Activated CD4-positive, alpha-beta T cell treated with anti-CD3 and anti-CD28 coated beads, Interleukin-2, amount 50 U/mL, for 1 hour (primary cell): ENCODE data around the gene PRR9.
"Not testable (repeated sequence)": the region's sequence is repeated elsewhere in the genome, so short reads cannot be mapped to it uniquely, and the experiment has no call there.

Source experiments
- DNase-seq: peaks from one replicate; pipeline ENCODE4 v3.0.0-alpha.2; 2020

The PRR9 gene, protein sequence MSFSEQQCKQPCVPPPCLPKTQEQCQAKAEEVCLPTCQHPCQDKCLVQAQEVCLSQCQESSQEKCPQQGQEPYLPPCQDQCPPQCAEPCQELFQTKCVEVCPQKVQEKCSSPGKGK

DNA sequence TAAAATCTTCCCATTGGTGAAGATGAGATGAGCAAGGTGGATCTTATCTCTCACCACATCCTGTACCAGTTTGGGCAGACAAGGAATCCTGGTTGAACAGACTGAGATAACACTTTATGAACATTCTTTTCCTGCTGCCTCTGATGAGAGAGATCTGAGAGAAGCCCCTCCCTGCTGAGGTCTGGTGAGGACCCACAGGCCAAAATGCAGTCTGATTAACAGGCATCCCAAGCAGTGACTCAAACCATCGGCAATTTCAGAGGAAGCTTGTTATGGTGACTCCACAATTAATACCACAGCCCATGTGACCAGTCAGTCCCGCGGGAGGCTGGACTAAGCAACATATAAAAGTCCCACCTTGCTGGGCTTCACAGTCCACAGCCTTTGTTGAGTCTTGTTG lies at the start of gene PRR9:
PRR9 (plus strand) TSS at position 373 of the 400 bp plus-strand sequence. CDS start 561 bp downstream, outside the sequence.
- DNase-seq = no peak

DNA sequence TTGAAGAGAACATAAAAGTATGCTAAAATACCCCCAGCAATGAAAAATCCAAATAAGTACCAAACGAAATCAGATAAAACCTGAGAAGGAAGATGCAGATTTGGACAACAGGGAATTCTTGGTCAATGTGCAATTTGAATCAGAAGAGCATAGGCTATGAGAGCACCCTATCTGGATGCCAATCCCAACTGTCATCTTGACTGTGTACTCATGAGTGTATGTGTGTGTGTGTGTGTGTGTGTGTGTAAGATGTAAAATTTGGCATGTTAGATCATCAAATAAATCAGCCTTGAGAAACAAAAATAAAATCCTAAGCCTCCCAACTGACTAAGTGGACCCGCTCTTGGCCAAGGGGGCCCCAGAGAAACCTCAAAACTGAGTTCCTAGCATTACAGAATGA lies 48.7 kb upstream of the PRR9 start:
- no peak for DNase-seq

DNA sequence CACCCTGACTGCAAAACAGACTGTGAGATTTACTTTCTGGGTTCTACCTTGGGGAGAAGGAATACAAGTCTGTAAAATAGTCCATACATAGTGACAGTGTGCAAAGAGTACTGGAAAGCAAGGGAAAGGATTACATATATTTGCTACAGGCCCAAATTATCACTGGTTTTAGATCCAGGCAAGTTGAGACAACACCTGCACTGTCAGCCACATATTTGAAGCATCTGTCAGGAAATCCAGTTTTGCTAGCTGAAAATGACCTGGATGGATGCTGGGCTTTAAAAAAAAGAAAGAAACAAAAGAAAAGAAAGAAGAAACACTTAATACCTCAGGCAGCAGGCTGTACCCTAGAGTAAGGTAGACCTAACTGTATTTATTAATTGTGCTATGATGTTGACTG lies 42.8 kb upstream of the PRR9 start:
- DNase-seq = no peak

DNA sequence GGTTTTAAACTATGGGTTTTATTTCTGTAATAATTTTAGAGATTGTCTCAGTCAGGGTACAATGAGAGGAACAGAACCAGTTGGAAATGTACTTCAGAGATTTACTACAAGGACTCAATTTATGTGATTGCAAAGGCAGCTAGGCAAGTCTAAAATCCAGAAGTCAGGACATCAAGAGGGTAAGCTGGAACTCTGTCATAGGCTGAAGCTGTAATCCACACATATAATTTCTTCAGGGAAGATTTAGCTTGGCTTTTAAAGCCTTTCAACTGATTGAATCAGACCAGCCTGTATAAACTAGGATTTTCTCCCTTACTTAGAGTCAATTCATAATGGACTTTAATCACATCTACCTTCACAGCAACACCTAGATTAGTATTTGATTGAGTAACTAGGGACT lies 38.5 kb upstream of the PRR9 start:
- no peak for DNase-seq

DNA sequence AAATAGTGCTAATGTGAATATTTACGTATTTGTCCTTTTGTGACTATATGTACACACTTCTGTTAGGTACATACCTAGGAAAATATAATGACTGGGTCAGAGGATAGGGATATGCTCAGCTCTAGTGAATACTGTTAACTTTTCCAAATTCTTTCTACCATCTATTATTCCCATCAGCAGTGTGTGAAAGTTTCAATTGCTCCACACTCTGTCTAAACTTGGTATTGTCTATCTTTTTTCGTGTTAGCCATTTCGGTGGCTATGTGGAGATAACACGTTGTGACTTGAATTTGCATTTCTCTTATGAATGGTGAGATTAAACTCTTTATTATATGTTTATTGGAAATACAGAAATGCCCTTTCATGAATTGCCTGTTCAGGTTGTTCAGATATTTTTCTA lies 36.8 kb upstream of the PRR9 start:
- no peak for DNase-seq

DNA sequence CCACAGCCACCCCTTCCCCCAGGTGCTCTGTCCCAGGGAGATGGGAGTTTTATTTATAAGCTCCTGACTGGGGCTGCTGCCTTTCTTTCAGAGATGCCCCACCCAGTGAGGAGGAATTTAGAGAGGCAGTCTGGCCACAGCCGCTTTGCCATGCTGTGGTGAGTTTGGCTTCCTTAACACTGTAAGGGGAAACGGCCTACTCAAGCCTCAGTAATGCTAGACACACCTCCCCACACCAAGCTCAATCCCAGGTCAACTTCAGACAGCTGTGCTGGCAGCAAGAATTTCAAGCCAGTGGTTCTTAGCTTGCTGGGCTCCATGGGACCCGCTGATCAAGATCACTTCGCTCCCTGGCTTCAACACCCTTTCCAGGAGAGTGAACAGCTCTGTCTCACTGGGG lies 29.1 kb upstream of the PRR9 start:
- DNase-seq = not testable (repeated sequence)

DNA sequence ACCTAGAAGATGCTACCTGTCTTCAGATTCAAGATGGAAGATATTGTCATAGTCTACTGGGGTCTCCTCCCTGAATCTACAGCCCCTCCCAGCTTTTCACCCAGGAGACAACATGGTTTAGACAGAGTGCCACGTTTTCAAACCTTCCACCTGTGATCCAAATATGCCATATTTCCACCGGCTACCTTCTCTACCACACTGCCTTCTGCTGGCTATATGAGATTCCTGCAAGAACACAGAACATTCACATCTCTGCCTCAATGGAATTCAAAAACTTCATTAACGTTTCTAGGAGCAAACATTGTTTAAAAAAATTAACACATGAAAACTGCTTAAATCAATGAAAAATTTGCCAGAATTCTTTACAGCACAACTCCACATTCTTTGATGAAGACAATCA lies 27.0 kb upstream of the PRR9 start:
- no peak for DNase-seq

DNA sequence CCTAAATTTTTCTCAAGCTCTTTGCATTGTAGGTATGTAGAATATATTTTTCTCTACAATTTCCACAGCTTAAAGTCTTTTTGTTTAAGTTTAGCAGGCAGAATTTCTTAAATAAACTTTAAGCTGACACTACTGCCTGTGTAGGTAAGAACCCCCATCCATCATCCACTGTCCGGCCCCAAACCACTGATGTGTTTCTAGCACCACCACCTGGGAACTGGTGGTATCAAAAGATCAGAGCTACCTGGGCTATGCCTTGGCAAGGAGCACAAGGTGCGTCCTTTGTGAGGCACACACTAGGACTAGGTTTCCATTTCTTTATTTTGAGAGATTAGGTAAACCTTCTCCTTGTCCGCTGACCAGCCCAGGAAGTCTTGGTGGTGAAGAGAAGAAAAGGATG lies 24.7 kb upstream of the PRR9 start:
- DNase-seq = no peak

DNA sequence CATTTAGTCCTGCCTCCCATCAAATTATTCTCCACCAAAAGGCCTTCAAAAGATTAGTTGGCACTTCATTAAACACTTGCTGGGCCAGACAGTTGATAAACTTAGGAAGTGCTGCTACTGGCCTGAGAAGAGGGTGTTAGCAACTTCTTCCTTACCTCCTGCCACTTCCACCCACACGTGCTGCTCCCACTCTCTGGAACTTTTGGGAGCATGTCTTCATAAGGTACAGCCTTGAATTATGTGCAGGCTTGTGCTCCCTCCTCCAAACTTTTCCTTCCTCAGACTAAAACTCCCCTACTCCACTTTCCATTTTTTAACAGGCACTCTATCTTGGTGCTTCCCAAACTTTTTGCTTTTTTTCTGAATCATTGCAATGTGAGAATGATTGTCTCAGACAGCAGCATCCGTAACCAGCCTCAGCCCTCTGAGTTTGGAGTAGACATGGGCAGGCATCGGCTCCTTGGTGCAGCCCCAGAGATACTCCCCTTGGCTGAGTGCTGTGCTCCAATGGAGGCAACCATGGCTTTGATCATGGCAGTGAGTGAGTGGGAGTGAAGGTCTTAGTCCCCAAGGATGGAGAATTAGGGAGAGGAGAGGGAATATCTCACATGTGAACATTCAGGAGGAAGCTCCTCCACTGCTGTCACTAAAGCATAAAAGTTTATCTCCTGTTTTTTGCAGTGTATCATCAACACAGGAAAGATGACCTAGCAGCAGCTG lies 22.9 kb upstream of the PRR9 start:
- no peak for DNase-seq

DNA sequence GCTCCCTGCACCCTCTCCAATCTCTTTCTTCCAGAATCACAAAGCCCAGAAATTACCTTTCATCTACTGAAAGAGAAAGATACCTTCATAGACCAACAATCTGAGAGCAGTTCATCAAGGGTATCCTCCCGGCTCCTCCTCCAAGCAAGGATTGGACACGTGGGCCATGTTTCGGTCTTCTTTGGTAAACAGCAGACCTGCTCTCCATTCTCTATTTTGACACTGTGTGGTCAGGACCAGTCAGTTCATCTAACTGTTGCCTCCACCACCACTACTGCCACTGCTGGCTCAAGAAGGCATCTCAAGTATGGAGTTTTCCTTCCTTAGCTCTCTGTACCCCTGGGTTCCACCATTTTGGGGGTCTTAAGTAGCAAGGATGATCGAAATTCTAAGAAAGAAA lies 22.2 kb upstream of the PRR9 start:
- no peak for DNase-seq

DNA sequence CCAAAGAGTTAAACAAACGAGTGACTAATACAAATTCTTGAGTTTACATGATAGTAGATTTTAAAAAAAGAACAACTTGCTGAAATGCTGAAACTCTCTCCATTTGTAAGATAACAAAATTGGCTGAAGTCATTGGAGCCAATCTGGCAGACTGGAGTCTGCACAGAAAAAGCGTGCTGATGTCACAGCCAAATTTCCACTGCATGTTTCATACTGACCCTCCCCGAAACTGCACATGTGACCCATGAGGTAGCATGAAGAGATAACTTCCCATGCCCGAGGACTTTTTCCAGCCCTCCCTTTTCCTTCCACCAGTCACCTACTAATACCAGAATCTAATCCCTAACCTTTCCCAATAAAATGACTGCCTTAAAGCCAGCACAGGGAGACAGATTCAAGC lies 15.4 kb upstream of the PRR9 start:
- no peak for DNase-seq

DNA sequence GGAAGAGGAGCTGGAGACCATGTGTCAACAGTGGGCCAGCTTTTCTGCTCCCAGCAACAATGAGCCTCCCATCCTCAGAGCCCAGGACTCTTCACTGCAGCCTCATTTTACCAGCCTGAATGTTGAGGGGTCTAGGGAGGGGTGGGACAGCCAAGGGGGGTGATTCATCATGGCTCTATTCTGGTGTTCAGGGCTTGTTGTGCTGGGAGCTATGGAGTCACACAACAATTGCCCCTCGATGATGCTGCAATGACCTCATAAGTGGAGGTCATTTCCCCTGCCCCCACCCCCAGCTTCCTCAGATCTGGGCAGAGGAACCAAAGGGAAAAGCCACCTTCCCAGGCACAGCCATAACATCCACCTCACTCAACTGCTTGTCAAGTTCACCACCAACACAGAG lies 14.3 kb upstream of the PRR9 start, which contains the start of gene LELP1:
LELP1 (plus strand) TSS at position 301 of the 400 bp plus-strand sequence. CDS start 1,278 bp downstream, outside the sequence.
- no peak for DNase-seq

DNA sequence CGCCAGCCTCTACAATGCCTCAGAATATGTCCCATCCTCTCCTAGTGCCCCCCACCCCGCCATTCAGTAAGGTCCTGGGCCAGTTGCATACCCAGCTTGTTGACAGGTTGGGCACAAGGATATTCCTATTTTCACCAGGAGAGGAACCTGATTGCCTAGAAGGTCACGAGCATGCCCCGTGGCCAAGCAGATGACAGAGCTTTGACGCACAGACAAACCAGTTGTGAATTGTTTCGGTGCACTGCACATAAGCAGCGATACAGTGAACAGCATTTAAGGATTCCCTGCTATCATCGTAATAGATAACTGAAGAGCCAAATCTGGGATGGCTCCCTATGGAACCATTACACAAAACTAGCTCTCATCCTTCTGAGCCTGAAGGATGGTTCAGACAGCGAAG lies 10.8 kb upstream of the PRR9 start:
- no peak for DNase-seq

DNA sequence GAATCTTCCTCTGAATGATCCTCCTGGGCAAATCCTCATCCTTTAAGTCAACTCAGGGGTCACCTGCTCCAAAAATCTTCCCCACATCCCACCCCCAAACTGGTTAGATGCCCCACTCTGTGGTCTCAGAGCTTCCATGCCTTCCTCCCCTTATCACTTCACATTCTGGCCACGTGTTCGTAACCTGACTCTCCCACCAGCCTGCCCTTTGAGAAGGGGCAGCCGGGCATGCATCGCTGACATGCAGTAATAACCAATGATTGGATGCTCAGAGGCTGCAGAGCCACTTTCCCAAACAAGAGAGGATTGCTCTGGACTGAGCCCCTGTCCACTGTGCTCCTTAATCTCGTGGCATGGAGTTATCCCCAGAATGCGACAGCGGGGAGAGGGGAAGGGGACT lies 7.2 kb upstream of the PRR9 start:
- DNase-seq = no peak

DNA sequence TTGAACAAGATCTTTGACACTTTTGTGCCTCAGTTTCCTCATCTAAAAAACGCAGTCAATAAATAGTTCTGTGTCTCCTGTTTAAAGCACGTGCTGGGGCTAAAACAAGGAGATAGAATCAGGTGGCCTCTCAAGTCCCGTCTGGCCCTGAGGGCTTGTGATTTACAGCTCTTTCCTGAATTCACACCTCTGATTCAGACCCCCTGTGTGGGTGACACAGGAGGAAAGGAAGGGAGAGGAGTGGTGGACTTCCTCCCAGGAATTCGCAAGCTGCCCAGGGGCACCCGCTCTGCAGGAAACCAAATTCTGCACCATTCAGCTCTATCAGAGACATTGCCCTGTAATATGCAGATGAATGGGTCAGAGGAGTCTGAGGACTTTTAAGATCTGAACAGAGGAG lies 5.2 kb upstream of the PRR9 start:
- no peak for DNase-seq

DNA sequence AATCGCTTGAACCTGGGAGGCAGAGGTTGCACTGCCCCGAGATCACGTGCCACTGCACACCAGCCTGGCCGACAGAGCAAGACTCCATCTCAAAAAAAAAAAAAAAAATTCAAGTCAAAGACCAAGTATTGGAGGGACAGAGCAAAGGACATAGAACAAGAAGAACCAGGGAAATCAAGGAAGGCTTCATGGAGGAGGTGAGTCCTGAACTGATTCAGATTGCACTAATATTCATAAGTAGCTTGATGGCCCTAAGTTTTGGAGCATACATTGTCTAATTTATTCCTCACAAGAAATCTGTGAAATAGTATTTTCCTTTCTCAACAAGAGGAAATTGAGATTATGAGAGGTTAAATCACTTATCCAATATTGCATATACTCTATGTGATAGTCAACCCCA lies 3.9 kb upstream of the PRR9 start:
- DNase-seq = no peak

DNA sequence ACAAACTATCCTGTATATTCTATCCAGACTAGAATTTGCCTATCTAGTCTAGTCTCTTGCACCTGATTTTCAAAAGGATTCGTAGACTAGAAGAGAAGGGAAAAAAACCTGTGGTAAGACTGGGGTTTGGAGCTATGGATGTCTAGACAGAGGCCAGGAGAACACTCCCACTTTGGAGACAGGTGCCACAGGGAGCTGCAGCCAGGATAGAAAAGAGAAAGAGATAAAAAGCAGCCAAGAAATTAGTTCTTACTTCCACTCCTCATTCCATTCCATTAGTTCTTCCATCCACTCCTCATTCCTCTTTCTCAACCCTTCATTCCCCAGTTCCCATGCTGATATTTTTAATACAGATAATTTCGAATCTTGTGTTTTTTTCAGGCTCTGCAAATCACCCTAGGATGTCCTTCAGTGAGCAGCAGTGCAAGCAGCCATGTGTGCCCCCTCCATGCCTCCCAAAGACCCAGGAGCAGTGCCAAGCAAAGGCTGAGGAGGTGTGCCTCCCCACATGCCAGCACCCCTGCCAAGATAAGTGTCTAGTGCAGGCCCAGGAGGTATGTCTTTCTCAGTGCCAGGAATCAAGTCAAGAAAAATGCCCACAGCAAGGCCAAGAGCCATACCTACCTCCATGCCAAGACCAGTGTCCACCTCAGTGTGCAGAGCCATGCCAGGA lies 496 bp downstream of the PRR9 start:
- DNase-seq = no peak

DNA sequence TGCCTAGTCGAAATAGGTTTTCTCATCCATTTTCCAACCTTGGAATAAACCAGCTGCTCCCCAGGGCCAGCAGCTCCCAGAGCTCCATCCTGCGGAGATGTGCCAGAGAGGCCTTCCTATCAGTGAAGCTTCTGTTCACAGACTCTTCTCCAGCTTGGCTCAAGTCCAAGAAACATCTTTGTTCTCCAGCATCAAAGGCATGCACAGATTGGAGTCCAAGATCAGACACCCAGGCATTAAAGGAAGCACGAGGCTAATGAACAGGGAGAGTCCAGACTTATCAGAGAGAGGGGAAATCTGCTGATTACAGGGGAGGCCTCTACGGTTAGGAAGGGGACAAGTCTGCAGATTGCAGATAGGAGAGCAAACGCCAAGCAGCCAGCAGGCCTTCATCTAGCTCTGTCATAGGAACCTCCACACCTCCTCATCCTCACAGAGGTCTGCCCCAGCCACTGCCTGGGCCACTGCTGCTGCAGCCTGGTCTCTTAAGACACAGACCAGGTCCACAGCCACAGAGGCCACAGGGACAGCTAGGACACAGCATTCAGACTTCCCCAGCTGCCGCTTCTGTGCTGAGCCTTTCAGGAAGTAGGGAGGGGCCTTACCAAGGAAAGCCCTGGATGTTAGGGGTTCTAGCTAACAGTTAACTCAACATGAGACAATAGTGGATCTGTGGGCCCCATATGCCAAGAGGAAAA lies 3.4 kb downstream of the PRR9 start:
- no peak for DNase-seq

DNA sequence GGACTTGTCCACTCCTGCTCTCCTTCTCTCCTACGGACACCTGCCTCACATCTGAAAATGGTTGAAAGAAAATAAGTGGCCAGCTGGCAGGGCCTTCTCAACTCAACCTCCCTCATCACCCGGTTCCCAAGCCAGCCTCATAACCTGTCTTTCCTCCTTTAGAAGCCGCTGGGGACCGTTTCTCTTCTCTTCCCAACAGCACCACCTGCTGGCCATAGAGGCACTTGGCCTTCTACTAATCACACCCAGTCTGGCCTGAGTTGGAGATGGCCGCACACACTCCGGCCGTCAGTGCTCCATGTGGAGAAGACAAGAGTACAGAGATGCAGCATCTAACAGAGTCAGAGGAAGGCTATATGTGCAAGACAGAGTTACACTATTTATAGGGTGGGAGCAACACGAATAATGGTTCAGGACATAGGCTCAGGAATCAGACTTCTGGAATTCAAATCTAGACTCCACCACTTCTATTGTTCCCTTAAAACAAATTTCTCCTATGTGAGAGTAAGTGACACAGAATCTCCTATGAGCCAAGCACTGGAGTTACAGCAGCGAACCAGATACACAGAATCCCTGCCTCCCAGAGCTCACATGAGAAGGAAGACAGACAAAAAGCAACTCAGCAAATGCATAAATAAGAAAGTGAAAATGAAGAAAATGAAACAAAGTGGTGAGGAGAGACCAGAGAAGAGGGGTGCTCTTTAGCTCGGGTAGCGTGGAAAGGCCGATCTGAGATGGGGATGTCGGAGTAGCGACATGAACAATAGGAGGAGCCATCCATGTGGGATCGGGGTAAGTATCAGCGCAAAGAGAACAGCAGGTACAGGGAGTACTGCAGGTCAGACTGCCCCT lies 5.9 kb downstream of the PRR9 start:
- peak; percentile 47 for DNase-seq

DNA sequence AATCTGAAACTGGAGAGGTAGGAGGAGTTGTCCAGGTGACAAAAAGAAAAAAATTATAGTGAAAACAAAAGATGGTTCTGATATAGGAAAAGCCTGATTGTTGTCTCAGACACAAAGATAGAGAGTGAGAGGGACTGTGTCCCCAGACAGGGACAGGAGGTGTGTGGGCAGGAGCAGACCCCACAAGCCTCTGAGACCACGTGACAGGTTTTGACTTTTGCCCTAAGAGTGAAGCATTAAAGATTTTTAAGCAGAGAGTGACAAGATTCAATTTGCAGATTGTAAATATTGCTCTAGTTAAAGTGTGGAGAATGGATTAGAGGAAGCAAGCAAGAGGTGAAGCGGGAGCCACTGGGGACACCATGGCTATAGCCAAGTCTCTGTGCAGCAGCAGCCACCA lies 10.4 kb downstream of the PRR9 start:
- DNase-seq = no peak

DNA sequence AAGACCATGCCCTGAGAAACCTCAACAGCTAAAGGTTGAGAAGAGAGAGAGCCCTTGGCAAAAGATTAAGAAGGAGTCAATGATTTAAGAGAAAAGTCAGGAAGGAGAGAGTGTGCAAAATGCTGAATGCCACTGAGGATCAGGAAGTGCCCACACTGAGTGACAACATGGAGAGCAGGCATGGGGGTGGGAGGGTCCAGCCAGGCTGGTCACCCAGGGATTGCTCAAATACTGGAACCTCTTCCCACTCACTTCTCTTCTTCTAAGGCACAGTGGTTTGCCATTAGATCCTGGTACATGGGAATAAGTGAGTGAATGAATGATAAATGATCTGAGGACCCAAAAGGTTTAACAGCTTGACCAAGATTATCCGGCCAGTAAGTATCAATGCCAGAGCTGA lies 11.1 kb downstream of the PRR9 start:
- no peak for DNase-seq

DNA sequence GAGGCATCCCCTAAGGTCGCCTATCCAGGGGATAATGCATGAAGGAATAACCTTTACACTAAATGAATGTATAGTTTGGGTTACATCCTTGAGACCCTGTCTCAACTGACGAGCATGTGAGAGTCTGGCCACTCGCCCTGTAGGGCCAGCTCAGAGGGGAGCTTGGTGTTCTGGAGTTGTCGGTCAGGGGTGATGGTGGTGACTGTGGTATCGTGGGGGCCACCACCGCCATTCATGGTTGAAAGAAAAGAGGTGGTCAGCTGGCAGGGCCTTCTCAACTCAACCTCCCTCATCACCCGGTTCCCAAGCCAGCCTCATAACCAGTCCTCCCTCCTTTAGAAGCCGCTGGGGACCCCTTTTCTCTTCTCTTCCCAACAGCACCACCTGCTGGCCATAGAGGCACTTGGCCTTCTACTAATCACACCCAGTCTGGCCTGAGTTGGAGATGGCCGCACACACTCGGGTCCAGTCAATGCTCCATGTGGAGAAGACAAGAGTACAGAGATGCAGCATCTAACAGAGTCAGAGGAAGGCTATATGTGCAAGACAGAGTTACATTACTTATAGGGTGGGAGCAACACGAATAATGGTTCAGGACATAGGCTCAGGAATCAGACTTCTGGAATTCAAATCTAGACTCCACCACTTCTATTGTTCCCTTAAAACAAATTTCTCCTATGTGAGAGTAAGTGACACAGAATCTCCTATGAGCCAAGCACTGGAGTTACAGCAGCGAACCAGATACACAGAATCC lies 11.9 kb downstream of the PRR9 start:
- DNase-seq = peak; percentile 4
